Loucy (cell line): ENCODE results near the gene GSAP.

Experiments used
- H2AFZ ChIP-seq: fragments of 200-600 bp; sonication (generic); 2 replicates; pipeline ENCODE4 v1.6.0; 2016; ENCODE audit warnings: antibody characterized with exemption, mild to moderate bottlenecking, low read length, moderate library complexity
- H3F3A ChIP-seq: fragments of 200-600 bp; 2 replicates; pipeline ENCODE4 v1.6.0; 2016; ENCODE audit warnings: antibody characterized with exemption, low read depth, mild to moderate bottlenecking
- H3K27me3 ChIP-seq: fragments of 200-600 bp; sonication (generic); 2 replicates; pipeline ENCODE4 v1.6.1; 2014; ENCODE audit warnings: low read length, mild to moderate bottlenecking; ENCODE audit not compliant: insufficient read depth, poor library complexity, severe bottlenecking
- H3K36me3 ChIP-seq: fragments of 200-600 bp; sonication (generic); 2 replicates; pipeline ENCODE4 v1.6.1; 2016; ENCODE audit warnings: low read length; ENCODE audit not compliant: insufficient read depth
- H3K4me1 ChIP-seq: fragments of 200-600 bp; sonication (generic); 2 replicates; pipeline ENCODE4 v1.5.1; 2014; ENCODE audit warnings: low read length, mild to moderate bottlenecking; ENCODE audit not compliant: insufficient read depth, poor library complexity, severe bottlenecking
- H3K4me2 ChIP-seq: fragments of 200-600 bp; sonication (generic); 2 replicates; pipeline ENCODE4 v1.6.0; 2014; ENCODE audit warnings: antibody characterized with exemption, low read length, low read depth, mild to moderate bottlenecking; ENCODE audit not compliant: poor library complexity, severe bottlenecking
- H3K4me3 ChIP-seq: fragments of 200-600 bp; sonication (generic); 2 replicates; pipeline ENCODE4 v1.5.1; 2014; ENCODE audit warnings: low read length, mild to moderate bottlenecking, mixed read lengths; ENCODE audit not compliant: poor library complexity, severe bottlenecking
- H3K79me2 ChIP-seq: fragments of 200-600 bp; sonication (generic); 2 replicates; pipeline ENCODE4 v1.6.1; 2014; ENCODE audit warnings: low read length; ENCODE audit not compliant: insufficient read depth
- H3K9ac ChIP-seq: fragments of 200-600 bp; sonication (generic); 2 replicates; pipeline ENCODE4 v1.6.0; 2014; ENCODE audit warnings: mild to moderate bottlenecking, low read depth, low read length, moderate library complexity; ENCODE audit not compliant: poor library complexity, severe bottlenecking
- H3K9me2 ChIP-seq: fragments of 200-600 bp; sonication (generic); replicated peaks from 2 replicates; pipeline ENCODE4 v1.6.1; 2016; ENCODE audit warnings: low read depth, low read length, mixed read lengths
- H3K9me3 ChIP-seq: fragments of 200-600 bp; sonication (generic); 2 replicates; pipeline ENCODE4 v1.6.1; 2014; ENCODE audit warnings: mild to moderate bottlenecking, antibody characterized with exemption, low read length, low read depth; ENCODE audit not compliant: insufficient read depth
- H4K20me1 ChIP-seq: fragments of 200-600 bp; sonication (generic); 2 replicates; pipeline ENCODE4 v1.6.0; 2014; ENCODE audit warnings: antibody characterized with exemption, low read length, mild to moderate bottlenecking; ENCODE audit not compliant: insufficient read depth, poor library complexity, severe bottlenecking
- EZH2phosphoT487 ChIP-seq: fragments of 200-600 bp; IDR thresholded peaks from 2 replicates; pipeline ENCODE4 v1.6.1; 2018; ENCODE audit warnings: antibody characterized with exemption, mild to moderate bottlenecking, moderate library complexity, borderline replicate concordance
- TF ChIP-seq, protein P1 (sequence below): fragments of 200-600 bp; sonication (generic); conservative IDR thresholded peaks from 2 replicates; pipeline ENCODE4 v1.5.1; 2014; ENCODE audit warnings: mild to moderate bottlenecking, antibody characterized with exemption, low read length

The GSAP gene

DNA sequence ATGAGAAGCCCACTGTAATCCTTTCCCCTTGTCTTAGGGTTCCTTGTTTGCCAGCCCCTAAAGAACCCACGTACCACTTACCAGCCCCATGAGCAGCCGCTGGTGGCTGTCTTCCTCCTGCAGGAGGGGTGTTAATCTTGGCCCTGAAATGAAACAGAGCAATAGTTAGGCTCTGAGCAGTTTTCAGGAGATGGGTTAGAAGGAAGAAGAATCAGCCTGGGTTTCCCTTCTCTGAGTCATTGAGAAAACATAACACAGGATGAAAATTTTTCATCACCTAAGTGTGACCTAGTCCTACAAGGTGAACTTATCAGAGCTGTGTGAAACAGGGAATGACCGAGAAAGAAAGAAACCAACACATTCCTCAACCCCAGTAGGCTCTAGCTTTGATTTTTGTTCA lies 90.0 kb downstream of the GSAP start:
- Histone ChIP-seq H3K4me2 (no peak overlapping the region), H3K9me3 (no peaks in the 10 kb centered on the region), H3F3A (no peaks in the 10 kb centered on the region; the same call in 1 of the 2 replicates), H4K20me1 (no peaks in the 10 kb centered on the region), H3K9ac (no peak overlapping the region), H3K4me1 (peaks cover 36% of the 10 kb centered on the region), H3K27me3 (peaks cover 9% of the 10 kb centered on the region), H3K4me3 (no peak overlapping the region), H3K36me3 (no peaks in the 10 kb centered on the region), H2AFZ (no peak overlapping the region), H3K79me2 (no peaks in the 10 kb centered on the region), H3K9me2 (no peaks in the 10 kb centered on the region)
- TF ChIP-seq, protein P1, sequence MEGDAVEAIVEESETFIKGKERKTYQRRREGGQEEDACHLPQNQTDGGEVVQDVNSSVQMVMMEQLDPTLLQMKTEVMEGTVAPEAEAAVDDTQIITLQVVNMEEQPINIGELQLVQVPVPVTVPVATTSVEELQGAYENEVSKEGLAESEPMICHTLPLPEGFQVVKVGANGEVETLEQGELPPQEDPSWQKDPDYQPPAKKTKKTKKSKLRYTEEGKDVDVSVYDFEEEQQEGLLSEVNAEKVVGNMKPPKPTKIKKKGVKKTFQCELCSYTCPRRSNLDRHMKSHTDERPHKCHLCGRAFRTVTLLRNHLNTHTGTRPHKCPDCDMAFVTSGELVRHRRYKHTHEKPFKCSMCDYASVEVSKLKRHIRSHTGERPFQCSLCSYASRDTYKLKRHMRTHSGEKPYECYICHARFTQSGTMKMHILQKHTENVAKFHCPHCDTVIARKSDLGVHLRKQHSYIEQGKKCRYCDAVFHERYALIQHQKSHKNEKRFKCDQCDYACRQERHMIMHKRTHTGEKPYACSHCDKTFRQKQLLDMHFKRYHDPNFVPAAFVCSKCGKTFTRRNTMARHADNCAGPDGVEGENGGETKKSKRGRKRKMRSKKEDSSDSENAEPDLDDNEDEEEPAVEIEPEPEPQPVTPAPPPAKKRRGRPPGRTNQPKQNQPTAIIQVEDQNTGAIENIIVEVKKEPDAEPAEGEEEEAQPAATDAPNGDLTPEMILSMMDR, result no peak
- TF ChIP-seq EZH2phosphoT487, result no peak

DNA sequence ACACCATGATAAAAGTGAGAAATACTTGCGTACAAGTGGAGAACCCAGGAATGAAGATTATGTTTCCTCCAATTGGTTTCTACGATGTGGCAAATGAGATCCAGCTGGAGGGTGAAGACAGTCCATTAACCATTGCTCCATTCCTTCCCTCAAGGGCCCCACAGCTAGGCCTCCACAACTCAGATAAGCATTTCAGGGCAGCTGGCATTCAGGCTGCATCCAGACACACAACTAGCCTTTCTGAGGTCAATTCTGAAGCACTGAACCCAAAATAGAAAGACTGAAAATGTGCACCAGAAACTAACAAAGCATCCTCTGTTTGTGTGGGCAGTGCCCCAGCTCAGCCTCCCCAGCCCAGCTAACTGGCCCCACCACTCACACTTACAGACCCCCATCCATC lies 94.8 kb downstream of the GSAP start:
- Histone ChIP-seq H3K9ac (no peak overlapping the region), H3K27me3 (peaks cover 2% of the 10 kb centered on the region), H4K20me1 (no peaks in the 10 kb centered on the region), H3K9me3 (no peaks in the 10 kb centered on the region), H3F3A (no peaks in the 10 kb centered on the region), H2AFZ (no peak overlapping the region), H3K9me2 (no peaks in the 10 kb centered on the region), H3K4me1 (no peaks in the 10 kb centered on the region), H3K36me3 (no peaks in the 10 kb centered on the region), H3K4me3 (no peak overlapping the region), H3K4me2 (no peak overlapping the region), H3K79me2 (no peaks in the 10 kb centered on the region)
- no peak for TF ChIP-seq EZH2phosphoT487
- TF ChIP-seq, protein P1, result no peak

- H3K36me3 ChIP-seq, result no peaks in the 10 kb centered on the region
- H3K27me3 ChIP-seq, result no peaks in the 10 kb centered on the region
- H4K20me1 ChIP-seq, result no peaks in the 10 kb centered on the region
- H3K4me2 ChIP-seq, result no peak overlapping the region
- H3K4me1 ChIP-seq, result no peaks in the 10 kb centered on the region
- H3K9ac ChIP-seq, result no peak overlapping the region
- H2AFZ ChIP-seq, result no peak overlapping the region
- no peak for TF ChIP-seq EZH2phosphoT487
- TF ChIP-seq, protein P1, result no peak
- H3K4me3 ChIP-seq, result no peak overlapping the region
- H3K9me3 ChIP-seq, result no peaks in the 10 kb centered on the region
- no peaks in the 10 kb centered on the region for H3F3A ChIP-seq
- no peaks in the 10 kb centered on the region for H3K79me2 ChIP-seq
- H3K9me2 ChIP-seq, result no peaks in the 10 kb centered on the region
Measured at GRCh38 chr7:77320714-77321113, 95.4 kb downstream of the GSAP start.
